Germinal center (tissue), 1 donor: Measurements from ENCODE around the gene MEGF11.
A peak's percentile ranks its signal among the peaks of the same experiment; 100 is the strongest.
"Not testable (repeated sequence)": the region's sequence is repeated elsewhere in the genome, so short reads cannot be mapped to it uniquely, and the experiment has no call there.

Experiments used
- DNase-seq: peaks from one replicate; pipeline ENCODE4 v3.0.0; 2012; ENCODE audit warnings: mixed read lengths, low spot score

The MEGF11 gene

DNA sequence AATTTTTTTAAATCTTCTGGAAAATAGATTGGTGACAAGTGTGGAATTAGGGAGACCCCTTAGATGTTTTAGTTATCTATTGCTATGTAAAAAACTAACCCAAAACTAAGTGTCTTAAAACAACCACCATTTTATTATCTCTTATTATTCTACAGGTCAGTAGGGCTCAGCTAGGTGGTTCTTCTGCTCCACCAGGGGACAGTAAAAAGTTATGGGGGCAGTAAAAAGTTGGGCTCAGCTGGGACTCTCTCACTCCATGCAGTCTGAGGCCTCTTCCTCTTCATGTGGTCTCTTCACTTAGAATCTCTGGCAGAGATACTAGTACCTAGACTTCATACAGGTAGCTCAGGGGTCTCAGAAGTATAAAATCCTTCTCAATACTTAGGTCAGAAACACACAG lies 21.8 kb upstream of the MEGF11 start:
- no peak for DNase-seq

DNA sequence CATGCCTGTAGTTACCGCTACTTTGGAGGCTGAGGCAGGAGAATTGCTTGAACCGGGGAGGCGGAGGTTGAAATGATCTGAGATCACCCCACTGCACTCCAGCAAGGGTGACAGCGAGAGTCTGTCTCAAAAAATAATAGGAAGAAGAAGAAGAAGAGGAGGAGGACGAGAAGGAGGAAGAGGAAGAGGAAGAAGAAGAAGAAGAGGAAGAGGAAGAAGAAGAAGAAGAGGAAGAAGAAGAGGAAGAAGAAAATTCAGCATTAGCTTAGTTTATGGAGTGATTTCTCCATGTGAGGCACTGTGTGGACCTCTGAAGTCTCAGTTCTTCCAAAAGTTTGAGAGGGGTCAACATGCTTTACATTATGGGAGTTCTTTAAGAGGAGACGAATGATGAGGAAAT lies 17.4 kb upstream of the MEGF11 start:
- DNase-seq: no peak

DNA sequence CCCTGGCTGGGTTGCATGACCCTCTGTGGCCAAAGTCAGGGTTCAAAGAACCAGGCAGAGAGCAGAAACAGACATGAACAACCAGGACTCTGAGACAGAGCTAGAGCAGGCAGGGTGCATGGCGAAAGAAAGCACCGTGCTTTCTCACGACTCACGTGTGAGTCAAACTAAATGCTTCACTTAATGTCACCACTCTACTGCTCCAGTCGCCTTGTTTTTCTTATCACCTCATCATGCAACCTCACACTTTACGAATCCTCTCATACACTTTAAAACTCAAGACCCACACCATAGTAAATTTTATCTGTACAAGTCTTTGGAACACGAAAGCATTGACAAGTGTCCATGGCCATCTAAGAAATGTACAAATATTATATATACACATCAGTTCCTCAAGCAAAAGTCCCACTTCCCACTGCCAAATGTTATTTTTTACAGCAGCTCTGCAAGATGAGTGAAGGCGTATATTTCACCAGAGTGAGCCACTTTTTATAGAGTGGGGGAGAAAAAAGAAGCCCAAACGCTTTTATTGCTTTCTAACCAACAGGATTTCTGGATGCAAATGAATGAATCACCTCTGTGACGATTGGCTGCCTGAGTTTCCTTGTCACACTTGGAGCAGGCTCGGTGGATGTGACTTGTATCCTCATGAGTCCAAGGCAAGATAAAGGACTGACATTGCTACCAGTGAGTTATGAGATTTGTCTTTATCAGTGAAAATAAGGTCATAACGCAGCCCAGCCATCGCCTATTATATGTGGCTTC lies 16.0 kb upstream of the MEGF11 start:
- no peak for DNase-seq

DNA sequence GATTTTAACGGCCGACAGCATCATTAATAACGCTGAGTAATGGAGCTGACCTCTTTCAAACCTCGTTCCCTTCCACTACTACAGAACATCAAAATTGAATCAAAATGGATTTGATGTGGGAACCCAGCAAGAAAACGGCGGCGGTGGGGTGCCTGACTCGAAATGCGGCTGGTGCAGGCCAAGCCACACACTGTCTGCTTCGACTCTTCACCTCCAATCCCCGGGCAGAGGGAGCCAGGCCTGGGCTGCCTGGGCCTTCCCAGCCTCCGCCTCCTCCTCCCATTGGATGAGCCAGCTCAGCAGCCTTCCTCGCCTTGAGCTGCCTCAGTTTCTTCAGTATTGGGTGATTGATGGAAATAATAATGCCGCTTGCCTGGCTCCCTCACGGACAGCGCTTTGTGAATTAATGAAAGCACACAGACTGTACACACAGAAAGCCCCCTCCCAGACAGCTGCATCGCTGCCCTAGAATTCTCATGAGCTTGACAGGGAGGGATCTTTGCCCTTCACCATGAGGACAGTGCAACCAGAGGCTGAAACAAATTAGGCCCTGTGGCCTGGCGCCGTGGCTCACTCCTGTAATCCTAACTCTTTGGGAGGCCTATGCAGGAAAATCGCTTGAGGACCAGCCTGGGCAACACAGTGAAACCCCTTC lies 11.4 kb upstream of the MEGF11 start:
- DNase-seq: no peak

DNA sequence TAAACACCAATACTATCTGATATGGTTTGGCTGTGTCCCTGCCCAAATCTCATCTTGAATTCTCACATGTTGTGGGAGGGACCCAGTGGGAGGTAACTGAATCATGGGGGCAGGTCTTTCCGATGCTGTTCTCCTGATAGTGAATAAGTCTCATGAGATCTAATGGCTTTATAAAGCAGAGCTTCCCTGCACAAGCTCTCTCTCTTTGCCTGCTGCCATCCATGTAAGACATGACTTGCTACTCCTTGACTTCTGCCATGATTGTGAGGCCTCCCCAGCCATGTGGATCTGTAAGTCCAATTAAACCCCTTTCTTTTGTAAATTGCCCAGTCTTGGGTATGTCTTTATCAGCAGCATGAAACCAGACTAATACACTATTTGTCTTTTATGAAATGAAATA lies 9.3 kb upstream of the MEGF11 start:
- not testable (repeated sequence) for DNase-seq

DNA sequence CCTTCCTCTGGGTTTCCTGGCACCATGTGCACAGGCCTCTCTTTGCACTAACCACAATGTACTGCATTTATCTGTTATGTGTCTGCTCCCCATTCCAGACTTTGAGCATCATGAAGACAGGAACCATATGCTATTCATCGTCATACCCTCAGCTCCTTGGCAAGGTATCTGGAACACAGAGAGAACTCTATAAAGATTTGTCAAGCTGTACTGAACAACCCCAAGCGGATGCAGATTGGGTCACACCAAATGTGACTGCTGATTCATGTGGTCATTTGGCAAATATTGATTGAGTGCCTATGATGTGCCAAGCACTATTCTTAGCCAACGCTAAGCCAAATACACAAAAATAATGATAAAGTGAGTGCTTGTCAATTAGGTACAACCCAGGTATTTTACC lies 7.5 kb upstream of the MEGF11 start:
- DNase-seq: no peak

DNA sequence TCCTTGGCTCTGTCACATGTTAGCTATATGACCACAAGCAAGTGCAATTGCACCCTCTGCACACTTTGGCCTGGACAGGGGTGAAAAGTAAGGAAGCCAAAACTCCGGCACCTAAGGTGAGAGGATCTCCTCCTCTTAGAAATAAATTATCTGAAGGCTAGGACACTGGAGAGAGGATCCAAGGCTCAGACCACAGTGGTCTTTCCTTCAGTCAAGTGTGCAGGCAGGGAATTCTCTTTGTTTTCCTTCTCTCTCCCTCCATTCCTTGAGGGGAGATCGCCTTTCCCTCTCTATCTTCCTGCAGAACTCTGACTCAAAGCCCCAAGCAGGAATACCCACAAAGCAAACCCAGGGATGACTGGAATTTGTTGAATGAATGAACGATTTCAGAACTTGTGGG lies 3.1 kb upstream of the MEGF11 start:
- DNase-seq: no peak

DNA sequence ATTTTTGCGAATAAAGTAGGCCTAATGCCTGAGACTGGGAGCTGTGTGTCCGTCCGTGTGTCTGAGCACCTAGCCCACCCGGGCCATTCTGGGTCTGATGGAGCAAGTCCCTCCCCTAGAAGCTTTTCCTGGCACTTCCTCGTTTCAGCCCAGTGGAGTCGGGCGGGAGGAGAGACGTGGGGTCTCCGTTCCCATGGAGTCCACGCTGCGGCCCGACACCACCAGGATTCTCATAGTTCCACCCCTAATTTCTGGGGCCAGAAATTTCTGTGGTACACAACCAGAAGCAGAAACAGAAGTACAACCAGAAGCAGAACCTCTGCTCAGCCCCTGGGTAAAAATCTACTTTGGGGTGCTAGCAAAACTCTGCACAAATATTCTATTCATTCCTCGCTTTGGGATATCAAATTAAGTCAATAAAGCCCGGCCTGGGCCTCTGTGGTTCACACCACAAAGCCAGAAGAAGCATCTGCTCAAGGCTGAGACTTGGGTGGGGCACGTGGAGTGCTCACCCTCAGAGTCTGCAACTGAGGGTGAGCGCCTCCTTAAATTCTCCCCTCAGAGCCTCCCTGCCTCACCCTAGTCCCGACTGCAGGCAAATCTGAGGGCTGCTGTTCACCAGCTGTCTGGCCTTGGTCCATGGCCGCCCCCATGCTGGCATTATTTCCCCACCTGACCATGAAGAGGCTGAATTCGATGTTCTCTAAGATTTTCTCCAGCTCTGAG lies 1.6 kb upstream of the MEGF11 start:
- no peak for DNase-seq

DNA sequence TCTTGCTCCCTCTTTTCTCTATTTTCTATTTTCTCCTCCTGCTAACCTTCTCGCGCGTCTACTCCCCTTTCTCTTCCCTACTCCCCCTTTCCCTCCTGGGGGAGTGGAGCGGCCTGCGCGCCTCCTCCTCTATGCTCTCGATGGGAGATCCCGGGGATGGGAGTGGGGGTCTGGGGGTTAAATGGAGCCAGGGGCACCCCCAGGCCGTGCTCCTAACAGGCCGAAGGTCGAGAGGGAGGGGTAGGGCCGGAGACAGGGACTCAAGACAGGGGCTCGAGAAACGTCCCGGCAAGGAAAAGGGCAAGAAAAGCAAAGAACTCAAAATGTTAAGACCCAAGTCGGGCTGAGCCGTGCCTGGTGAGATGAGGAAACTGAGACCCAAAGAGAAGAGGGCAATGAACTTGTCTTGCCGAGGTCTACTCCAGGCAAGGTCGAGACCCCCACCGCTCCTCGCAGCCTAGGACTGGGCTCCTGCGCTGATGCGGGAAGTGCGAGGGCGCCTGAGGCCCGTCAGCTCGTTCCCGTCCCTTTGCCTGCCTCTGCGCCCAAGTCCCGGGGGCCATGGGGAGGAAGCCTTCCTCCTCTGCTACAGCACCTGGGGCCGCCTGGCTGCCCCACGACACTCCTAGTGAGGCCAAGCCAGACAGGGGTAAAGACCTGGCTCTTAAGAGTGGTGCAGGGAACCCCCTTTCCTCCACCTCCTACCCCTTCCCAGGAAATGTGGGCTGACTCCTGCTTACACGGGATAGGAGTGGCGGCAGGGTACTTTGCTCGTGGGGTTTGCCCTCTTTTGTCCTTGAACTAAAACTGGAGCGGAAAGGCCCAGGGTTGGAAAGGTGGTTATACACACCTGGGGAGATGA lies 770 bp upstream of the MEGF11 start:
- DNase-seq: no peak

DNA sequence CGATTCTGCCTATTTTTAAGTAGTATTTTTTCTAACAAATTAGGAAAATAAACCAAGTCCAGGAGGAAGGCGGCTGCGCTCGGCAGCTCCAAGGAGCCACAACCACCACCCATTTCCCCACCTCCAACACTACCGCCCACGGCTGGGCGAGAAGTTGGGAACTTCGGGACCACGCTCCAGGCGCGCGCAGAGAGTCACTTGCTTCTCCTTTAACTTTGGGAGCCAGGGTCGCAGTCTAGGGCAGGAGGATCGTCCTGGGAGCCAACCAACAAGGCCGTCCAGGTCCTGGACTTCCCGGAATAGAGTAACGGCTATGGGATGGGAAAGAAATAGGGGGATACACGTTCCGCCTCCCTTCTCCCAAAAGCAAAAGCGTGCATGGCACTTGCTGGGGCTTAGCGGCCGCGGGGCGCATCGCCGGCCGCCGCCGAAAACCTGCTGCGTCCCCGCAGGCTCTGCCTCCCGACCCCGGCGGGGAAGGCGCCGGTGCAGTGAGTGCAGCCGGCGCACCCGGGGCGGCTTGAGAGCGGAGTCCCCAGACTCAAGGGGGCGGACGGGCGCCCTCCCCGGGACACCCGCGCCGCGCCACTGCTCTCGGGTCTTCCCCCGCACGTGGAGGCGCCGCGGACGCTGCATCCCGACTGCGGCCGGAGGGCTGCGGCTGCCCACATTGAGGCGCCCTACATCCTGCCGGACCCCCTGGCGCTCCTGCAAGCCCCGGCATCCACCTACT lies 699 bp downstream of the MEGF11 start:
- DNase-seq: peak; percentile 59

DNA sequence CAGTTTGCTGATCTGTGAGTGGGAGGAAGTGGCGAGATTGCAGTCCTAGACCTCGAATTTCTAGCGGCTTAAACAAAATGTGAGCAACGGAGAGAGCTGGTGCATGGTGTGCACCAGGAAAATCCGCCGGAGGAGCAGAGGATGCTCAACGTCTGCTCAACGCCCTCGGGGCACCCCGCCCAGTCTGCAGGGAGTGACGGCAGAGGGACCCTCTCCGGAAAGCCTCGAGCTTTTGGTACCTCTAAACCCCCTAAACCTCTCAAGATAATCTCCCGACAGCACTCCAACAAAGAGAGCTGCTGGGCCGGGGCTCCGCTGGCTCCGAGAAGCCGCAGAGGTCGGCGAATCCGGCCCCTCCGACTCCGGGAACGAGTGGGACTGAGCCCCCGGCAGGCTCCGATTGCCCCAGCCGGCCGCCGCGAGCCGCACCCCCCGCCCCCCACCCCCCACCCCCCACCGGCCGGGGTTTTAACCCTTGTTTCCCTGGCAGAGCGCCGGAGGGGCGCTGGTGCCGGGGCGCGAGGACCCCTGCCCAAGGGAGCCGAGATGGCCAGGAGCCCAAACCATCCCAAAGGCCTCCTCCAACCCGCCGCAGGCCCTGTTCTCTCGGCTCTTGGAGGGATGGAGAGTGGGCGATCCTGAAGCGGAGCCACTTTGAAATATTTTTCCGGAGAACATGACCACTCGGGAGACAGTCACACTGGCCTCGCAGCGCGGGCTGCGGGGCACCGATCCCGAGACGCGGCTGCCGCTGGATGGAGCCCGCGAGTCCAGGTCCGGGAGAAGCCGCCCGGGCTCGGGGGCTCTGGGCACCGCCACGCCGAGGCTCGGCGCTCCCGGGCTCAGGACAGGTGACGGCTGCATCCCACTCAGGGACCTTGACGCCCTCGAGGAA lies 1.5 kb downstream of the MEGF11 start:
- DNase-seq: peak; percentile 75

DNA sequence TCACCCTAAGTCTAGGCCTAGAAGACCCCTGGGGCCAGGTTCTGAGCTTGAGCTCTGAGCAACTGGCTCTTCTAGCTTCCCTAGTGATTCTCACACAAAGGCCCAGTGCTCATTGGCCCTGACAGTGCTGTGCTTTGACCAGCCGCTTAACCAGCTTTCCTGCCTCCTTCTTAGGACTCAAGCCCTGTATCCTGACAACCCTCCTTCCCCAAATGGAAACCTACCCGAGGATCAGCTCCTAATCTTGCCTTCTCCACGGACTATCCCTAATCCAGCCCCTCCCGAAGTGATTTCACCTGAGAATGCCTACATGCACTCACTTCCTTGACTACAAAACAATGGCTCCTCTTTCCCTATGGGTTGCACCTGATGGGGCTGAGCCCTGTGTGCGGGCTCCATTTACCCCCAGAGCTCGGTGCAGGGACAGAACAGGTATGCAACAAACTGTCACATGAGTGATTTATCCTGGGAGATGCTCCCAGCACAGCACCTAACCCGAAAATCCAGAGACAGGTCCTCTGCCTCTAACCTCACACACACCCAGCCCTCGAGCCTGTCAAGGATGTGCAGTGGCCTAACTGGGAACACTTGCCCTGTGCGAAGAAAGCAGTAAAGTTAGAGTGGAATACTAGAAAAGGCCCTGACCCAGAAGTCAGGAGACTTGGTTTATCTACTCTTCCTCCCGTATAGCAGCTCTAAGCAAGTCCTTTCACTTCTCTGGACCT lies 2.3 kb downstream of the MEGF11 start:
- DNase-seq: no peak

DNA sequence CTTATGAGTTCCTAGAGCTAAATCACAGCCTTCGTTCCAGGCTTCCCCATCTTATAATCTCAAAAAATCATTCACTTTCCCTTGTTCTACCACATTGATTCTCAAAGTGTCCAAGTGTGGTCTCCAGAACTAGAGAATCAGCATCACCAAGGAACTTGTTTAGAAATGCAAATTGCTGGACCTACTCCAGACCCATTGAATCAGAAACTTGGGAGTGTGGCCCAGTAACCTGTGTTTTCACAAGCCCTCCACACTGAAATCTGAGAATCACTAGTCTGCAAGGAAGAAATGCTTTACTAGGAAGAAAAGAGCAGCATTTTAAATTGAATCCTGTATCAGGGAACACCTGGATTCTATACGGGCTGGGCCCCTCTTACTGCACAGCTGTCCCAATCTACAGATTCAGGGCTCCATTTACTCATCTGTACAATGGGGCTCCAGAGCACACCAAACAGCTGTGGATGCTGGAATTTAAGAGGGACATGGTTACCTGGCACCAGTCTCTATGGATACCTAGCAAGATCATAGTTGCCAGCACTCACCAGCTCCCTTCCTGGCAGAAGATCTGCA lies 3.9 kb downstream of the MEGF11 start:
- DNase-seq: no peak

DNA sequence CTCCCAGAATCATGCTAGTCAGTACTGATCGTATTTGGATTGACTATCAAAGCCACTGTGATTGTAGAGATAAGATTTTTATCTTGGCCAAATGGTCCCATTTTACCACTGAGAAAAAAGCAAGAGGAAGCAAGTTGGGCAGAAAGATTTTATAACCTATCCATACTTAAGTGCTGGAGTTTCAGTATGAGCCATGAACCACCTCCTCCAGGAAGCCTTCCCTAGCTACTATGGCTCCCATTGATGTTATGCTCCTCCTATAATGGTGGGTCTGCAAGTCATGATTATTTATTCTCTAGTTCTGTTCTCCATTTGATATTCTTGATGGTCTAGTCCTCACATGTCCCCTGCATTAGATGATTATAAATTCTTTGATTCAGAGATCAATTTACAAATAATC lies 6.6 kb downstream of the MEGF11 start:
- no peak for DNase-seq

DNA sequence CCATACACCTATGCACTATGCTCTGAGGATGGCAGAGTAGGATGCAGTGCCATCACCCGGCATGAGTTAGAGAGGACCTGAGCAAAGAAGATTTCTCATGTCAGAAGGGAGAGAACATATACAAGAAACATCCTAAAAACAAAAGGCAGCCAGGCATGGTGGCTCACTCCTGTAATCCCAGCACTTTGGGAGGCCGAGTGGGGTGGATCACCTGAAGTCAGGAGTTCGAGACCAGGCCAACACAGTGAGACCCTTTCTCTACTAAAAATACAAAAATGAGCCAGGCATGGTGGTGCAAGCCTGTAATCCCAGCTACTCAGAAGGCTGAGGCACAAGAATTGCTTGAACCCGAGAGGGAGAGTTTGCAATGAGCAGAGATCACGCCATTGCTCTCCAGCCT lies 7.7 kb downstream of the MEGF11 start:
- DNase-seq: not testable (repeated sequence)

DNA sequence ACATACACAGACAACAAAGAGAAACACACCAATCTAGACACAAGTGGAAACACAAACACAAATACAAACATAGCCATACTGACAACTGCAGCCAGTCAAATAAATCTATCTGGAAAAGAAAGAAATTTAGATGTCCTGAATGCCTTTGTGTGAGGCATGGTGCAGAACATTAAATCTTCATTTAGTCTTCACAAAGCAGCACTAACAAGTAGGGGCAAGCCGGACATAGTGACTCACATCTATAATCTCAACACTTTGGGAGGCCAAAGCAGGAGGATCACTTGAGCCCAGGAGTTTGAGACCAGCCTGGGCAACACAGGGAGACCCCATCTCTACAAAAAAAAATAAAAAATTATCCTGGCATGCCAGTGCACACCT lies 11.7 kb downstream of the MEGF11 start:
- DNase-seq: no peak

DNA sequence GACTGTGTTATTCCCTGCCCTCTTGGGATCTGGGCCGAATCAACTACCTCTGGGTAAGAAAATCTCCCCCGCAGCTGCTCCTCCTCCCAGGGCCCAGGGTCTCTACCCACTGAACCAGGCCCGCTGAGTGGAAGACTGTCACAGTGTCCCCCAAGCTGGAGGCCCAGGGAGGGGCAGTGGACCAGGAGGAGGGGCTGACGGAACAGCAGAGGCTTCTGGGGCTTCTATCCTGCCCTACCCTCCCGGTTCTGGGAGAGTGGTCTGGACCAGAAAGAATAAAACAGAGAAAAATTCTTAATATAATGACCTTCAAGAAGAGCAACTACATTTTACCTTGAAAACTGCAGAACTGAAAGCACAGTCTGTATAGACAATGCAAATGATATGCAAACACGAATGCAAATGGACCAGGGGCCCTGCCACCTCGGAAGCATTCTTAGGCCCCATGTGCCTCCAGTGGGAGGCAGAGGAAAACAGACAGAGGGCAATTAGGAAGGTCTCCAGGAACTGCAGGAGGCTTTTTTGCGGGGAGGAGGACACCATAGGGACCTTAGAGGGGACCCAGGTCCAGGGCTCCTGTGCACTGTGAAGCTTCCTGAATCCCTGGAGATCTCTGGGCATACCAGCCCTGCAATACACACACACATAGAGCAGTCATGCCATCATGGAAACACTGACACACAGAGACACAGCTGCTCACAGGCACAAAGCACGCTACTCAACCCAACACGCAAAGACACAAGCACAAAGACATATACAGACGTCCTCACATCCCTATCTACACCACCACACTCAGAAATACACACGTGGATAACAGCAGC lies 12.3 kb downstream of the MEGF11 start:
- DNase-seq: no peak

DNA sequence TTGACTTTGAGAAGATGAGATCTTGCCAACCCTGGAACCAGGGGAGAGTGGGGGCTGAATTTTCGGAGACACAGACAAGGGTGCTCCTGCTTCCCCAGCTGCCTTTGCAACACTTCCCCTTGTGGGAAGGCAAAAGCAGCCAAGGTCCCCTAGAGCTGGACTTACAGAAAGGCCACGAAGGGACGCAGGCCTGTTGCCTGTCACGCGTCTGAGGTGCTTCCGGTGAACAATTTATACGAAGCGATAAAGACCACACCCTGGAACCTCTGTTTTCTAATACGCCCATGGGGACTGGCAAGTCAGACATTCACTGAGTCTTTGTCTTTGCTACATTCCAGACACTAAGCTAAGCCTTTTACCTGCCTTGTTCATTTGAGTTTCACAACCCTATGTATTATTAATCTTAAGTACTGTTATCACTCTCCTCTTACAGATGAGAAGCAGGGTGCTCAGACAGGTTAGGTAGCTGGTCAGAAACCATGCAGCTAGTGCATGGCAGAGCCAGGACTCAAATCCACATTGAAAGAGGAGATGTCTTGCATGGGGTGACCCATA lies 13.2 kb downstream of the MEGF11 start:
- DNase-seq: no peak
